ENCODE data around the gene LILRA5. TPM values are rescaled to one million over a fixed set of nuclear protein-coding genes. Genes with fewer than 3 reads are reported as not detected.

The LILRA5 gene
- total and polyA plus RNA-seq, 2 of the 8 experiments (the other 6 are each of a cell fraction or from before 2014, with no cell fraction given): not detected

DNA sequence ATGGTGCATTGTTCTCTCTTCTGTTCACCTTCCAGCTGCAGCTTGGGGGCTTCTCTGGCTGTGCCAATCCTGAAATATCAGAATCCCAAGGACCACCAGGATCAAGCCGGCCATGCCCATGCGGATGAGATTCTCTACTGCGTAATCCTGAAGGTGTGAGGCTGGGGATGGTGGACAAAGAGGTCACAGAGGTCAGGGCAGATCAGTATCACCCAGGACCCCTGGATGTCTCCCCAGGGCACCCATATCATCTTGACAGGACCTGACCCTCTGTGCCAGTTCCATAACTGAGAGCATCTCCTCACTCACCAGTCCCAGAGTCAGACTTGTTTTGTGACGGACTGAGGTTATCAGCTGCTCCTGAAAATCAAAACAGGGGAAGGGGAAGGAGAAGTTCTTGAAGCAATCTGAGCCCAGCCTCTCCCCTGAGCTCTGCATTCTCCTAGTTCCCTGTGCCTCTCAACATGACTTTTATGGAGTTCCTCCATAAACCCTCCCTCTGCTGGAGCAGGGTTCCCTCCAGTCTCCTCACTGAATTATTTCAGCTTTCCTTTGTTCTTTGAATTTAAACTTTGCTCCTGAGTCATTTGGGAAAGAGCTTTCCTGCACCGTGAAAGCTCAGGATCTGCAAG is 5.5 kb downstream of the LILRA5 start:
- DNase-seq (ENCODE audit: low read depth in 1 of 2, low spot score in 2 of 2) (no peak), FAIRE-seq (no peak)
- H3K18ac ChIP-seq (ENCODE audit: extremely low read depth, low read length): no peak overlapping the region
- no peaks in the 10 kb centered on the region for H3K27me3 ChIP-seq (replicated peaks in 1 of 4; ENCODE audit: control insufficient read depth in 3 of 4, extremely low read depth in 1 of 4, insufficient read depth in 3 of 4, low read length in 3 of 4)
- H3K14ac ChIP-seq (ENCODE audit: insufficient read length): no peak overlapping the region
- no peak overlapping the region for H3K23ac ChIP-seq (ENCODE audit: insufficient read length)
- H3K4ac ChIP-seq (replicated peaks; ENCODE audit: insufficient read length, low read depth, low read length): no peak overlapping the region
- H3K23me2 ChIP-seq (ENCODE audit: low read depth, low read length): no peaks in the 10 kb centered on the region
- no peak overlapping the region for H2BK120ac ChIP-seq (replicated peaks; ENCODE audit: low read depth, low read length)
- H3K4me2 ChIP-seq (ENCODE audit: insufficient read depth in 1 of 2, low read depth in 2 of 2, low read length in 2 of 2): no peak overlapping the region
- H2AFZ ChIP-seq (ENCODE audit: low read length): no peak overlapping the region
- no peak overlapping the region for H2BK20ac ChIP-seq (ENCODE audit: low read length)
- H4K91ac ChIP-seq (replicated peaks; ENCODE audit: insufficient read length, low read length): no peak overlapping the region
- no peak overlapping the region for H4K5ac ChIP-seq (ENCODE audit: insufficient read length, low read depth, low read length)
- no peak overlapping the region for H2BK15ac ChIP-seq (ENCODE audit: low read length)
- no peaks in the 10 kb centered on the region for H3K79me1 ChIP-seq (ENCODE audit: low read depth, low read length)
- no peak overlapping the region for H2BK12ac ChIP-seq (ENCODE audit: low read depth, low read length)
- no peaks in the 10 kb centered on the region for H3K79me2 ChIP-seq (ENCODE audit: control insufficient read depth in 1 of 2, insufficient read depth in 2 of 2, low read length in 2 of 2)
- H3K56ac ChIP-seq (replicated peaks; ENCODE audit: insufficient read length, low read depth, low read length): no peak overlapping the region
- no peak overlapping the region for H3K27ac ChIP-seq (ENCODE audit: low read depth, low read length)
- TF ChIP-seq GABPA (IDR thresholded peaks at IDR 0.05; ENCODE audit: borderline replicate concordance, insufficient read depth, low read length) (no peak), BACH1 (IDR thresholded peaks at IDR 0.05; ENCODE audit: low read length) (no peak), BRCA1 (IDR thresholded peaks at IDR 0.05; ENCODE audit: low read depth, low read length) (no peak), TAF7 (optimal IDR thresholded peaks at IDR 0.05; ENCODE audit: borderline replicate concordance, low read depth, low read length) (no peak), RAD21 (IDR thresholded peaks at IDR 0.05 in 1 of 2, conservative IDR thresholded peaks at IDR 0.05 in 1 of 2; ENCODE audit: low read depth in 2 of 2, low read length in 2 of 2) (no peak), TEAD4 (IDR thresholded peaks at IDR 0.05; ENCODE audit: low read depth, low read length) (no peak), JUN (IDR thresholded peaks at IDR 0.05; ENCODE audit: low read depth, low read length) (no peak), SP4 (IDR thresholded peaks at IDR 0.05; ENCODE audit: low read length) (no peak), RNF2 (IDR thresholded peaks at IDR 0.05; ENCODE audit: borderline replicate concordance, low read depth, low read length, missing control alignments, poor library complexity, severe bottlenecking) (no peak), KDM1A (IDR thresholded peaks at IDR 0.05; ENCODE audit: borderline replicate concordance, low read length) (no peak), MAFK (IDR thresholded peaks at IDR 0.05; ENCODE audit: low read depth, low read length) (no peak), EP300 (IDR thresholded peaks at IDR 0.05; ENCODE audit: borderline replicate concordance in 1 of 2, low read depth in 2 of 2, low read length in 2 of 2) (no peak)
- no peak overlapping the region for H3K9ac ChIP-seq (replicated peaks in 1 of 4; ENCODE audit: extremely low read depth in 1 of 4, low read depth in 3 of 4, low read length in 3 of 4)
- no peaks in the 10 kb centered on the region; a peak in 1 of 4 replicates for H3K9me3 ChIP-seq (ENCODE audit: insufficient read depth in 2 of 2, low read depth in 1 of 2, low read length in 1 of 2)
- no peaks in the 10 kb centered on the region for H3K36me3 ChIP-seq (ENCODE audit: control insufficient read depth in 2 of 4, insufficient read depth in 4 of 4, low read length in 3 of 4)
- WGBS, 2 experiments (ENCODE audit: extremely low coverage in 1 of 2, insufficient coverage in 1 of 2, insufficient read length in 1 of 2, insufficient replicate concordance in 2 of 2, low coverage in 1 of 2, low lambda C conversion rate in 2 of 2, missing lambda C conversion rate in 1 of 2): 92% methylated on average over 5 of the region's 5 CpGs; no CpG with 5 or more reads in 1 of the 2 experiments
- no peak overlapping the region for H3K4me3 ChIP-seq (ENCODE audit: extremely low read depth in 1 of 4, insufficient read depth in 2 of 4, low read depth in 3 of 4, low read length in 4 of 4)
- ChIA-PET POLR2A (ENCODE audit: partially characterized antibody) (interaction anchor here (0.9 kb wide), 2 partner anchors 9 to 107 kb away, joined by 3 to 4 read pairs; partner anchors contain the start of gene RPS9), CTCF (ENCODE audit: partially characterized antibody) (interaction anchor here (0.8 to 1.1 kb wide), 6 partner anchors 9 to 81 kb away, joined by 3 to 4 read pairs (median 3); no protein-coding TSS in a partner anchor)
- peaks cover 0 to 1% of the 10 kb centered on the region in 2 experiments for H4K20me1 ChIP-seq (replicated peaks in 1 of 2; ENCODE audit: control insufficient read depth in 1 of 2, insufficient read depth in 2 of 2, low read length in 2 of 2)
- no peak overlapping the region for H4K8ac ChIP-seq (ENCODE audit: extremely low read depth, insufficient read depth, low read length)
- no peak overlapping the region for H2BK5ac ChIP-seq (ENCODE audit: low read depth, low read length)
- H3K4me1 ChIP-seq (replicated peaks in 1 of 4; ENCODE audit: control insufficient read depth in 3 of 4, insufficient read depth in 4 of 4, low read length in 3 of 4): no peaks in the 10 kb centered on the region
- no peak overlapping the region for H2AK5ac ChIP-seq (ENCODE audit: low read depth, low read length)

Data from H1 (cell line).